ENCODE data around the gene PRDM10. TPM values are rescaled to one million over a fixed set of nuclear protein-coding genes. Genes with fewer than 3 reads are reported as not detected.

PRDM10 gene
- total RNA-seq, 1 experiment from 2014 or later = 9.2 TPM

- CTCF ChIA-PET = no interaction called here
- Histone ChIP-seq H2AFZ (ENCODE audit: low read depth, low read length, poor library complexity, severe bottlenecking) (no peak overlapping the region), H3K4me2 (ENCODE audit: low read length) (no peak overlapping the region), H3K9me2 (ENCODE audit: insufficient read depth) (no peaks in the 10 kb centered on the region), H4K20me1 (ENCODE audit: insufficient read depth) (no peaks in the 10 kb centered on the region), H3K9me3 (ENCODE audit: control insufficient read depth in 1 of 2, insufficient read depth in 1 of 2, low read depth in 1 of 2, low read length in 2 of 2) (no peaks in the 10 kb centered on the region), H3K9ac (ENCODE audit: low read length) (no peak overlapping the region), H3K4me1 (ENCODE audit: control insufficient read depth in 1 of 2, insufficient read depth in 2 of 2, low read length in 2 of 2) (no peaks in the 10 kb centered on the region), H3K4me3 (replicated peaks in 1 of 2; ENCODE audit: low read depth in 1 of 2, low read length in 2 of 2) (no peak overlapping the region), H3K79me2 (ENCODE audit: insufficient read depth, low read length) (no peaks in the 10 kb centered on the region), H3K27me3 (ENCODE audit: insufficient read depth, low read length) (no peaks in the 10 kb centered on the region), H3K36me3 (ENCODE audit: control insufficient read depth in 1 of 2, insufficient read depth in 2 of 2, low read length in 2 of 2) (no peaks in the 10 kb centered on the region), H3K27ac (ENCODE audit: low read depth, low read length) (no peak overlapping the region)
- DNase-seq (ENCODE audit: low read depth, low spot score) (no peak), ATAC-seq (no peak)
- TF ChIP-seq ZBTB33 (IDR thresholded peaks at IDR 0.05; ENCODE audit: extremely low read depth, insufficient replicate concordance, low read length) = no peak
- no peak for TF ChIP-seq EZH2phosphoT487 (IDR thresholded peaks at IDR 0.05; ENCODE audit: borderline replicate concordance)
- TF ChIP-seq RAD21 (IDR thresholded peaks at IDR 0.05; ENCODE audit: low read depth) = no peak
- no peak for TF ChIP-seq JUND (IDR thresholded peaks at IDR 0.05)
- TF ChIP-seq SRF (IDR thresholded peaks at IDR 0.05; ENCODE audit: low read depth) = no peak
- TF ChIP-seq CEBPB (IDR thresholded peaks at IDR 0.05; ENCODE audit: low read depth) = no peak
- TF ChIP-seq TCF7L2 (IDR thresholded peaks at IDR 0.05; ENCODE audit: borderline replicate concordance, extremely low read depth, insufficient read depth, insufficient read length) = no peak
- no peak for TF ChIP-seq ZFX (IDR thresholded peaks at IDR 0.05)
- no peak for TF ChIP-seq CTCF (IDR thresholded peaks at IDR 0.05 in 2 of 3, conservative IDR thresholded peaks at IDR 0.05 in 1 of 3; ENCODE audit: borderline replicate concordance in 1 of 3, insufficient read depth in 1 of 3, low read depth in 2 of 3, low read length in 2 of 3)
- BruUV-seq (replicated peaks) = no TSS peak
- POLR2A ChIA-PET = interaction anchor here (1.1 kb wide), 1 partner anchor 28 kb away, joined by 4 read pairs; the partner anchor contains the start of gene PRDM10
- RAD21 ChIA-PET (ENCODE audit: low non-redundant PET in 1 of 2, low total read pairs in 2 of 2, uncharacterized antibody in 2 of 2, unreplicated experiment in 2 of 2) = no interaction called here
- intact Hi-C loops (cut with micrococcal nuclease) = no loop called here
These were observed 28.4 kb downstream of the PRDM10 start for GRCh38 chr11:129974237-129974636.
